A549 (cell line): ENCODE data around the gene FOXP1. TPM values are rescaled to one million over a fixed set of nuclear protein-coding genes. Genes with fewer than 3 reads are reported as not detected.

Experiments
- ATAC-seq, 2 experiments: fragments of 200-7000 bp in 1 of 2; fragments of >200 bp in 1 of 2; cut with Nextera tagmentation in 1 of 2; cut with Tn5 transposase in 1 of 2; 3 replicates each; pipeline versions ENCODE4 v1.8.0 to v1.9.1; 2018 to 2020; ENCODE audit warnings: mild to moderate bottlenecking in 1 of 2, moderate library complexity in 1 of 2
- CTCF ChIA-PET: fragments of 300-600 bp; sonication (Branson Sonifier 250); formaldehyde crosslinking; extraction: SDS; loops from one replicate; lab custom pipeline; 2021; ENCODE audit warnings: antibody characterized with exemption, inconsistent platforms; lab: Yijun Ruan, JAX
- POLR2A ChIA-PET: fragments of 350-600 bp; formaldehyde crosslinking; extraction: SDS; loops from one replicate; lab custom pipeline; 2021; ENCODE audit warnings: antibody characterized with exemption, inconsistent platforms; lab: Yijun Ruan, JAX
- DNase-seq, 2 experiments: peaks; one replicate each; pipeline versions ENCODE4 v3.0.0 to v3.0.0-alpha.2; 2011 to 2016; ENCODE audit warnings: low read depth in 1 of 2, low spot score in 1 of 2
- FAIRE-seq: peaks from 2 replicates; lab custom pipeline; 2011; peaks lifted over from hg19 to GRCh38; lab: Jason Lieb, UNC
- H3K27ac ChIP-seq, 2 experiments: fragments of >200 bp; sonication (Bioruptor Twin); formaldehyde crosslinking; 3 replicates each; pipeline ENCODE4 v1.5.1; 2016 to 2017
- H3K4me1 ChIP-seq: fragments of >200 bp; sonication (Bioruptor Twin); formaldehyde crosslinking; 3 replicates; pipeline ENCODE4 v1.6.1; 2016
- H3K4me2 ChIP-seq: fragments of >200 bp; sonication (Bioruptor Twin); formaldehyde crosslinking; 3 replicates; pipeline ENCODE4 v1.6.1; 2016
- H3K4me3 ChIP-seq: fragments of >200 bp; sonication (Bioruptor Twin); formaldehyde crosslinking; 3 replicates; pipeline ENCODE4 v1.5.1; 2016
- H3K9me3 ChIP-seq: fragments of >200 bp; sonication (Bioruptor Twin); formaldehyde crosslinking; 3 replicates; pipeline ENCODE4 v1.6.1; 2016
- CEBPB ChIP-seq, 2 experiments: fragments of >200 bp in 1 of 2; sonication (Bioruptor Twin) in 1 of 2; formaldehyde crosslinking in 1 of 2; IDR thresholded peaks; 2 replicates each; pipeline ENCODE4 v1.6.1; 2012 to 2016
- CHD2 ChIP-seq: fragments of 150-350 bp; IDR thresholded peaks from 2 replicates; pipeline ENCODE4 v1.6.1; 2014; ENCODE audit warnings: low read length; ENCODE audit not compliant: partially characterized antibody
- EP300 ChIP-seq, 2 experiments: fragments of >200 bp; sonication (Bioruptor Twin); formaldehyde crosslinking; IDR thresholded peaks; 2 replicates in 1 of 2; 3 replicates in 1 of 2; pipeline ENCODE4 v1.6.1; 2016 to 2017
- FOXS1 ChIP-seq: fragments of 250-450 bp; sonication (Bioruptor Pico); IDR thresholded peaks from 2 replicates; pipeline ENCODE4 v1.5.0; 2020; ENCODE audit warnings: mild to moderate bottlenecking, moderate library complexity
- GATA3 ChIP-seq: IDR thresholded peaks from 2 replicates; pipeline ENCODE4 v1.6.1; 2012; ENCODE audit warnings: borderline replicate concordance
- HOXB13 ChIP-seq: fragments of 250-450 bp; sonication (Bioruptor Pico); IDR thresholded peaks from 2 replicates; pipeline ENCODE4 v1.5.0; 2020; ENCODE audit warnings: low read depth, mild to moderate bottlenecking, moderate library complexity
- JUN ChIP-seq, 2 experiments: fragments of >200 bp; sonication (Bioruptor Twin); formaldehyde crosslinking; IDR thresholded peaks; 2 replicates in 1 of 2; 3 replicates in 1 of 2; pipeline ENCODE4 v1.6.1; 2016 to 2017
- KDM1A ChIP-seq: fragments of 200-600 bp; sonication (generic); IDR thresholded peaks from 2 replicates; pipeline ENCODE4 v1.6.1; 2016; ENCODE audit warnings: low read depth, mild to moderate bottlenecking
- MAZ ChIP-seq: fragments of 150-350 bp; IDR thresholded peaks from 2 replicates; pipeline ENCODE4 v1.6.1; 2014; ENCODE audit warnings: antibody characterized with exemption, low read depth, low read length, borderline replicate concordance
- NFE2L2 ChIP-seq: fragments of 150-350 bp; conservative IDR thresholded peaks from 2 replicates; pipeline ENCODE4 v1.6.1; 2014; ENCODE audit warnings: low read length
- NPAS2 ChIP-seq: fragments of 250-450 bp; sonication (Bioruptor Pico); IDR thresholded peaks from 2 replicates; pipeline ENCODE4 v1.8.0; 2022; ENCODE audit warnings: mild to moderate bottlenecking, moderate library complexity, borderline replicate concordance
- POLR2AphosphoS2 ChIP-seq: conservative IDR thresholded peaks from 2 replicates; pipeline ENCODE4 v1.6.1; 2012; ENCODE audit warnings: low read length, improper control_type of control experiment, inconsistent platforms
- RNF2 ChIP-seq: fragments of 200-600 bp; sonication (generic); IDR thresholded peaks from 2 replicates; pipeline ENCODE4 v1.6.1; 2016; ENCODE audit warnings: low read depth, mild to moderate bottlenecking, antibody characterized with exemption, moderate library complexity, borderline replicate concordance
- TFCP2L1 ChIP-seq: fragments of 250-450 bp; sonication (Bioruptor Pico); IDR thresholded peaks from 2 replicates; pipeline ENCODE4 v1.5.0; 2021; ENCODE audit warnings: mild to moderate bottlenecking
- ZFP36 ChIP-seq: fragments of 450-650 bp; IDR thresholded peaks from 2 replicates; pipeline ENCODE4 v1.6.1; 2014; ENCODE audit warnings: borderline replicate concordance; ENCODE audit not compliant: partially characterized antibody
- ZSCAN20 ChIP-seq: fragments of 250-450 bp; sonication (Bioruptor Pico); IDR thresholded peaks from 2 replicates; pipeline ENCODE4 v1.8.0; 2022; ENCODE audit warnings: mild to moderate bottlenecking, moderate library complexity
- WGBS: methylation state at CpG from one replicate; pipeline ENCODE4 v1.1.6; 2017; ENCODE audit errors: missing lambda C conversion rate; 5-methylcytosine and 5-hydroxymethylcytosine counted together
- polyA plus RNA-seq, 4 experiments: library from polyadenylated mRNA; depleted of rRNA in 3 of 4; stranded (reverse); fragments of >200 nt; fragmentation: RNase III in 1 of 4; extraction: RNeasy Plus Mini Kit Qiagen cat#74134 plus additional on column Dnase treatment in 1 of 4; gene quantifications; 2 replicates in 3 of 4; 3 replicates in 1 of 4; pipeline ENCODE4 v1.2.3, GENCODE V29; 2011 to 2017
- TF ChIP-seq, protein P1 (sequence below): fragments of 200-600 bp; sonication (generic); IDR thresholded peaks from 2 replicates; pipeline ENCODE4 v1.6.1; 2016; ENCODE audit warnings: antibody characterized with exemption, mild to moderate bottlenecking, moderate library complexity

Gene FOXP1
- polyA plus RNA-seq, 2 of the 4 experiments (the other 2 are of a cell fraction), result 12.8 to 13.9 TPM

DNA sequence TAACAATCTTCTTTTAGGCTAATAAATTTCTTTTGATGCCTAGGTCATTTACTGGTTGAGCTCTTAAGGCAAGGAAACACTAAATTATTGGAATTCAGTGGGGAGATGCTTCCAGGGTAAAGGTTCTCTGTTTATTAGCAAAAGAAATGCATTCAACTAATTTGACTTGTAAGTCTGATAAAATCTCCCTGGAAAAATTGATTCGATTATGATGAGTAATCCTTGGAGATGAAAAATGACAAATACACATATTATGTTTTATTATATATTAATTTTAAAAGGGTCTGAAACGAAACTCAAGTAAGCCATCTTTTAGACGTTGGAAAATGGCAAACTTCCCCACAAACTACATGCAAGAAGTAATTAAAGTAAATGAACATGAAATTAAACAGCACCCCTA lies 328.0 kb downstream of the FOXP1 start:
- FAIRE-seq (no peak), DNase-seq (no peak), ATAC-seq (no peak)
- Histone ChIP-seq H3K27ac (peak overlapping the region; percentile 78 to 91), H3K4me2 (peak overlapping the region; percentile 69; the same call in 2 of the 3 replicates), H3K4me3 (no peak overlapping the region), H3K9me3 (no peaks in the 10 kb centered on the region), H3K4me1 (peaks cover 100% of the 10 kb centered on the region)
- ChIA-PET CTCF (interaction anchor here (0.8 kb wide), 1 partner anchor 13 kb away, joined by 3 read pairs; no protein-coding TSS in a partner anchor), POLR2A (interaction anchor here (0.8 kb wide), 1 partner anchor 329 kb away, joined by 3 read pairs; no protein-coding TSS in a partner anchor)
- WGBS, result 58% methylated on average over 3 of the region's 3 CpGs
- no peak for TF ChIP-seq HOXB13 (CRISPR knock-in tag)
- no peak for TF ChIP-seq KDM1A
- no peak for TF ChIP-seq CHD2
- no peak for TF ChIP-seq TFCP2L1 (CRISPR knock-in tag)
- TF ChIP-seq NFE2L2, result no peak
- TF ChIP-seq MAZ, result no peak
- TF ChIP-seq ZSCAN20, result no peak
- TF ChIP-seq RNF2, result no peak

DNA sequence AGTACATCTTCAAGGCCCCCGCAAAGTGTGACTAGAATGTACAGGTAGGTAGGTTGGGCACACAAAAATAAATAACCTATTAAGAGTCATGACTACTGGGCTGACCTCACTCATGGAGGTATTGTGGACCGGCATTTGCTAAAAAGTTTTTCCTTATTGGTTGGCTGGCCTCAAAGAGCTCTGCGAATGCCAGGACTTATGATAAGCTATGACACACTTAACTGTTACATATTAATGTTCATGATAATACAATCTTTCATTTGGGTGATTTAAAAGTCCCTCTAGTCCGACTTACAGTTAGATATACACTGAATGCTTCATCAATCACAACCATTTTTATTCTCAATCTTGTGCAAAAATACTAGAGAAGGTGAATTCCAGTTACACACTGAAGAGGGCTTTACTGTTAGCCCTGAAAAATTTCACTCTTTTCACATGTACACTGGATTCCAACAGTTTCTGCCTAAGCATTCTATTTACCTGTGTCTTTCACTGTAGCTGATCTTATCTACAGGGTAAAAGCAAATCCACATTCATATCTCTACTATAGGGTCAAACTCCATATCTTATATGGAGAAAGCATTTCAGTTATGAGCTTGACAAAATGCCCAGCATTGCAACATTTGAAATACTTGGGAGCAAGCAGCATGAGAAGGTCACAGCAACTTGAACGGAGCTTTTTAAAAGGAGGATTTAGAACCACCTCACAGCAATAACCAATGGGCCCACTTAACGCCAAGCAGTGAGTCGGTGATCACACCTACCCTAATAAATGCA lies 329.1 kb downstream of the FOXP1 start:
- TF ChIP-seq GATA3 (peak; percentile 58; the same call in 1 of the 2 replicates), FOXS1 (CRISPR knock-in tag) (no peak), EP300 (IDR thresholded peaks at IDR 0.05) (peak in 1 of 2 experiments; percentile 58; a peak in 1 of 5 replicates), JUN (IDR thresholded peaks at IDR 0.05) (peak; percentile 52 to 67; a peak in 1 of 5 replicates), CEBPB (IDR thresholded peaks at IDR 0.05) (peak; percentile 75 to 76; a peak in 3 of 4 replicates), NPAS2 (CRISPR knock-in tag) (no peak)
- peak overlapping the region; percentile 78 to 91 for H3K27ac ChIP-seq
- 19% methylated on average over 7 of the region's 7 CpGs for WGBS
- ChIA-PET POLR2A (interaction anchor here (1.0 to 1.3 kb wide), 3 partner anchors 124 to 329 kb away, joined by 3 read pairs; partner anchors contain the start of gene FOXP1), CTCF (interaction anchor here (0.8 to 1.0 kb wide), 3 partner anchors 16 to 1190 kb away, joined by 3 to 4 read pairs (median 3); no protein-coding TSS in a partner anchor)
- H3K9me3 ChIP-seq, result no peaks in the 10 kb centered on the region
- DNase-seq (peak in 1 of 2 experiments; percentile 73), FAIRE-seq (no peak), ATAC-seq (peak; percentile 33 to 46; a peak in 4 of 6 replicates)
- peaks cover 99% of the 10 kb centered on the region for H3K4me1 ChIP-seq
- peak overlapping the region; percentile 69 for H3K4me2 ChIP-seq
- no peak overlapping the region for H3K4me3 ChIP-seq

DNA sequence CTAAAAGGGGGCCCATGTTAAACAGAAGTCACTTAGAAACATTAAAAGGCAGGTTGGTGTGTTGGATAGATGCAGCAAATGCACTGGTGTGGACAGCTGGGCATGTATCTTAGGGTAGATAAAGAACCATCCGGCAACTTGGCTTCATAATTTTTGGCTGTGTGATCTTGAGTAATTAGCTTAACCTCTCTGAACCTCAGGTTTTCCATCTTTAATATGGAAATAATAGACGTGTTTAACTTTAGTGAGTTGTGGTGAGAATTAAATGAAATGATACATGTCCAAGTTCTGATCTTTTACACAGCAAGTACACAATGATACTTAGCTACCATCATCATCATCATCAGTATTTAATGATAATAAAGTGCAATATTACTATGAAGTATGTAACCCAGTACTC lies 330.4 kb downstream of the FOXP1 start:
- Histone ChIP-seq H3K4me2 (peak overlapping the region; percentile 69; the same call in 2 of the 3 replicates), H3K4me1 (peaks cover 92% of the 10 kb centered on the region), H3K9me3 (no peaks in the 10 kb centered on the region), H3K4me3 (no peak overlapping the region), H3K27ac (peak overlapping the region; percentile 78)
- ATAC-seq (no peak), FAIRE-seq (no peak), DNase-seq (no peak)
- WGBS, result 92% methylated on average over 2 of the region's 2 CpGs
- ChIA-PET POLR2A (no interaction called here), CTCF (interaction anchor here (1.7 kb wide), 1 partner anchor 241 kb away, joined by 3 read pairs; no protein-coding TSS in a partner anchor)
- TF ChIP-seq, protein P1, sequence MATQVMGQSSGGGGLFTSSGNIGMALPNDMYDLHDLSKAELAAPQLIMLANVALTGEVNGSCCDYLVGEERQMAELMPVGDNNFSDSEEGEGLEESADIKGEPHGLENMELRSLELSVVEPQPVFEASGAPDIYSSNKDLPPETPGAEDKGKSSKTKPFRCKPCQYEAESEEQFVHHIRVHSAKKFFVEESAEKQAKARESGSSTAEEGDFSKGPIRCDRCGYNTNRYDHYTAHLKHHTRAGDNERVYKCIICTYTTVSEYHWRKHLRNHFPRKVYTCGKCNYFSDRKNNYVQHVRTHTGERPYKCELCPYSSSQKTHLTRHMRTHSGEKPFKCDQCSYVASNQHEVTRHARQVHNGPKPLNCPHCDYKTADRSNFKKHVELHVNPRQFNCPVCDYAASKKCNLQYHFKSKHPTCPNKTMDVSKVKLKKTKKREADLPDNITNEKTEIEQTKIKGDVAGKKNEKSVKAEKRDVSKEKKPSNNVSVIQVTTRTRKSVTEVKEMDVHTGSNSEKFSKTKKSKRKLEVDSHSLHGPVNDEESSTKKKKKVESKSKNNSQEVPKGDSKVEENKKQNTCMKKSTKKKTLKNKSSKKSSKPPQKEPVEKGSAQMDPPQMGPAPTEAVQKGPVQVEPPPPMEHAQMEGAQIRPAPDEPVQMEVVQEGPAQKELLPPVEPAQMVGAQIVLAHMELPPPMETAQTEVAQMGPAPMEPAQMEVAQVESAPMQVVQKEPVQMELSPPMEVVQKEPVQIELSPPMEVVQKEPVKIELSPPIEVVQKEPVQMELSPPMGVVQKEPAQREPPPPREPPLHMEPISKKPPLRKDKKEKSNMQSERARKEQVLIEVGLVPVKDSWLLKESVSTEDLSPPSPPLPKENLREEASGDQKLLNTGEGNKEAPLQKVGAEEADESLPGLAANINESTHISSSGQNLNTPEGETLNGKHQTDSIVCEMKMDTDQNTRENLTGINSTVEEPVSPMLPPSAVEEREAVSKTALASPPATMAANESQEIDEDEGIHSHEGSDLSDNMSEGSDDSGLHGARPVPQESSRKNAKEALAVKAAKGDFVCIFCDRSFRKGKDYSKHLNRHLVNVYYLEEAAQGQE, result no peak
- TF ChIP-seq ZFP36 (peak; percentile 48), POLR2AphosphoS2 (no peak)
